GM12801 (cell line): Measurements from ENCODE around the gene NME3.

ENCODE experiments used
- CTCF ChIP-seq: IDR thresholded peaks from one replicate; pipeline ENCODE4 v1.5.1; 2011; ENCODE audit warnings: control low read depth; ENCODE audit not compliant: insufficient read length; ENCODE audit errors: extremely low read depth

Gene NME3

GRCh38 chr16:1781758-1782407, 10.5 kb upstream of the NME3 start:
- no peak for TF ChIP-seq CTCF

GRCh38 chr16:1781254-1781653, 9.9 kb upstream of the NME3 start:
- TF ChIP-seq CTCF: no peak

GRCh38 chr16:1780677-1781072, 9.3 kb upstream of the NME3 start:
- TF ChIP-seq CTCF: no peak

GRCh38 chr16:1779741-1780676, 8.7 kb upstream of the NME3 start:
- TF ChIP-seq CTCF: no peak

- no peak for TF ChIP-seq CTCF
Measured at GRCh38 chr16:1779234-1779701, 7.9 kb upstream of the NME3 start.

DNA sequence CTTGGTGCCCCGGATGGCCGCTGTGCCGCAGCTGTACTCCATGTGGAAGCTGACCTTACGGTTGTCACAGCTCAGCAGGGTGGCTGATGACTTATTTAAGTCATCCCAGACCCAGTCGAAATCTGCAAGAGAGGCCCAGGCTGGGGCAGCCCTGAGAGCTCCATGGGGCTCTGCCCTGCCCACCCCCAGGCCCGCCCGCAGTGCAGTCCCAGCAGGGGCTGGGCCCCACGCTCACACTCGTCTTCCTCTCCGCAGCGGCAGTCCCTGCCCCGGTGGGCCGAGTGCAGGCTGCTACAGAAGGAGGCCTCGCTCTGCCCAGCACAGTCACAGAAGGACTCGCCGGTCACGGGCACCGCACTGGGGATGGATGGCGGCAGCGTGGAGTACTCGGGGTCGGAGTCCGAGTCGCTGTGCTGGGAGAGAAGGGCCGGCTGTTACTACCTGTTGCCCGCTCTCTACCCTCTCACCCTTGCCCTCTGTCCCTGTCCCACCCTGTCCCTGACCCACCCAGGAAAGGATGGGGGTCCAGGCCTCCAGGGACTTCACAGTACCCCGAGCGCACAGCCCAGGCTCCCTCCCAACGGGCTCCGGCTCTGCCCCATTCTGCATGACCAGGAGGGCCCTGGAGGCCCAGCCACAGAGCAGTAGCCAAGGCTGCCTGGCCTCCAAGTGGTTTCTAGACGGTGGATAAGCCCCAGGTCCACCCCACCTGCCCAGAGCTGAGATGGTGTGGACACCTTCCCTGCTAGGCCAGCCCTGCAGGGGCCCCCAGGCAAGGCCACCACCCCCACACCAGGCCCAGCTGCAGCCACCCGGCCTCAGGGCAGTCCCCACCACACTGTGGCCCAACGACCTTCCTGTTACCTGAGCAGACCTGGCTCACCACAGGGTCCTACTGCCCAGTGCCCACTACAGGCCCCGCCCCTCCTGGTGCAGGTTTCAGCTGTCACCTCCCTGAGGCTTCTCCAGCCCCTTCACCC, 7.1 kb upstream of the NME3 start:
- no peak for TF ChIP-seq CTCF
